ENCODE data around the gene RILPL1.

GRCh38 chr12:123482876-123483275 is 50.6 kb downstream of the RILPL1 start:
- TF ChIP-seq EP300 (IDR thresholded peaks at IDR 0.05): no peak
- TF ChIP-seq CTCF (IDR thresholded peaks at IDR 0.05): no peak
- TF ChIP-seq POLR2AphosphoS5 (IDR thresholded peaks at IDR 0.05): no peak
